ENCODE measurements around the gene PHOSPHO1. TPM values are rescaled to one million over a fixed set of nuclear protein-coding genes. Genes with fewer than 3 reads are reported as not detected.

Gene PHOSPHO1
- total RNA-seq, 5 donors from 2014 or later (not counting 1 experiment from before 2014, with no cell fraction given) = 0.13 TPM; not detected in 4

- Histone ChIP-seq H3K4me1 (ENCODE audit: control insufficient read depth in 1 of 2, extremely low read depth in 1 of 2, insufficient read depth in 2 of 2, low read length in 2 of 2) (peaks cover 11 to 66% of the 10 kb centered on the region in 2 experiments), H3K4me3 (ENCODE audit: control insufficient read depth in 1 of 2, extremely low read depth in 1 of 2, low read length in 1 of 2) (peak overlapping the region; percentile 44 to 70), H3K9me3 (no peaks in the 10 kb centered on the region), H3K27ac (ENCODE audit: low read length) (no peak overlapping the region), H3K27me3 (replicated peaks in 1 of 2; ENCODE audit: control insufficient read depth in 2 of 2, extremely low read depth in 1 of 2, insufficient read depth in 2 of 2, low read length in 1 of 2) (peaks cover 0 to 23% of the 10 kb centered on the region in 2 experiments), H3K36me3 (ENCODE audit: control insufficient read depth in 2 of 2, extremely low read depth in 1 of 2, insufficient read depth in 1 of 2, low read length in 1 of 2) (peaks cover 0 to 25% of the 10 kb centered on the region in 2 donors)
- POLR2A ChIA-PET = no interaction called here
- CTCF ChIA-PET = interaction anchor here (0.6 to 1.2 kb wide), 9 partner anchors 8 to 1991 kb away, joined by 3 to 10 read pairs (median 4); no protein-coding TSS in a partner anchor
- Mint-ChIP-seq H3K27me3 (peaks cover 0 to 10% of the 10 kb centered on the region in 2 donors), H3K4me3 (peak overlapping the region; percentile 62 to 82 (median 76)), H3K27ac (peak overlapping the region in 1 of 2 donors; percentile 23), H3K36me3 (peaks cover 13% of the 10 kb centered on the region), H3K9me3 (no peaks in the 10 kb centered on the region), H3K4me1 (peaks cover 27 to 46% (median 33%) of the 10 kb centered on the region in 3 donors)
- DNase-seq (peak in 34 of 35 experiments; percentile 21 to 71 (median 48)), ATAC-seq (replicated peaks in 1 of 4) (peak; percentile 56 to 69 (median 64))
- WGBS (ENCODE audit: insufficient coverage) = under 1% methylated on average over 94 of the region's 95 CpGs
These were observed 6.2 kb downstream of the PHOSPHO1 start for GRCh38 chr17:49224198-49224996.

GRCh38 chr17:49223517-49224197, 6.9 kb downstream of the PHOSPHO1 start:
- Mint-ChIP-seq H3K36me3 (peaks cover 16% of the 10 kb centered on the region), H3K27ac (no peak overlapping the region), H3K4me3 (peak overlapping the region; percentile 62 to 82 (median 76)), H3K27me3 (peaks cover 0 to 10% of the 10 kb centered on the region in 2 donors), H3K4me1 (peaks cover 34 to 53% (median 40%) of the 10 kb centered on the region in 3 donors), H3K9me3 (no peaks in the 10 kb centered on the region)
- peaks cover 0 to 18% of the 10 kb centered on the region in 2 experiments for H3K27me3 ChIP-seq (replicated peaks in 1 of 2; ENCODE audit: control insufficient read depth in 2 of 2, extremely low read depth in 1 of 2, insufficient read depth in 2 of 2, low read length in 1 of 2)
- peak overlapping the region; percentile 44 to 70 for H3K4me3 ChIP-seq (ENCODE audit: control insufficient read depth in 1 of 2, extremely low read depth in 1 of 2, low read length in 1 of 2)
- H3K4me1 ChIP-seq (ENCODE audit: control insufficient read depth in 1 of 2, extremely low read depth in 1 of 2, insufficient read depth in 2 of 2, low read length in 2 of 2) = peaks cover 15 to 73% of the 10 kb centered on the region in 2 experiments
- POLR2A ChIA-PET = no interaction called here
- H3K27ac ChIP-seq (ENCODE audit: low read length) = no peak overlapping the region
- DNase-seq (peak in 30 of 35 experiments; percentile 17 to 75 (median 52)), ATAC-seq (replicated peaks in 1 of 4) (peak; percentile 20 to 36 (median 28))
- 8% methylated on average over 16 of the region's 31 CpGs for WGBS (ENCODE audit: insufficient coverage)
- no peaks in the 10 kb centered on the region for H3K9me3 ChIP-seq
- CTCF ChIA-PET = interaction anchor here (0.6 to 1.2 kb wide), 7 partner anchors 8 to 177 kb away, joined by 3 to 10 read pairs (median 4); no protein-coding TSS in a partner anchor
- peaks cover 0 to 25% of the 10 kb centered on the region in 2 donors for H3K36me3 ChIP-seq (ENCODE audit: control insufficient read depth in 2 of 2, extremely low read depth in 1 of 2, insufficient read depth in 1 of 2, low read length in 1 of 2)

GRCh38 chr17:49223168-49223516, 7.4 kb downstream of the PHOSPHO1 start:
- peaks cover 16 to 78% of the 10 kb centered on the region in 2 experiments for H3K4me1 ChIP-seq (ENCODE audit: control insufficient read depth in 1 of 2, extremely low read depth in 1 of 2, insufficient read depth in 2 of 2, low read length in 2 of 2)
- Mint-ChIP-seq H3K9me3 (no peaks in the 10 kb centered on the region), H3K4me1 (peaks cover 39 to 58% (median 44%) of the 10 kb centered on the region in 3 donors), H3K36me3 (peaks cover 19% of the 10 kb centered on the region), H3K27ac (no peak overlapping the region), H3K27me3 (peaks cover 0 to 10% of the 10 kb centered on the region in 2 donors), H3K4me3 (peak overlapping the region; percentile 62 to 82 (median 76))
- no peaks in the 10 kb centered on the region for H3K9me3 ChIP-seq
- H3K4me3 ChIP-seq (ENCODE audit: control insufficient read depth in 1 of 2, extremely low read depth in 1 of 2, low read length in 1 of 2) = no peak overlapping the region
- peaks cover 0 to 18% of the 10 kb centered on the region in 2 experiments for H3K27me3 ChIP-seq (replicated peaks in 1 of 2; ENCODE audit: control insufficient read depth in 2 of 2, extremely low read depth in 1 of 2, insufficient read depth in 2 of 2, low read length in 1 of 2)
- H3K27ac ChIP-seq (ENCODE audit: low read length) = no peak overlapping the region
- ATAC-seq (replicated peaks in 1 of 4) (no peak), DNase-seq (no peak)
- ChIA-PET POLR2A (no interaction called here), CTCF (interaction anchor here in 1 of 2 donors (0.5 to 1.3 kb wide), 2 partner anchors 20 to 43 kb away, joined by 5 read pairs; no protein-coding TSS in a partner anchor)
- H3K36me3 ChIP-seq (ENCODE audit: control insufficient read depth in 2 of 2, extremely low read depth in 1 of 2, insufficient read depth in 1 of 2, low read length in 1 of 2) = peaks cover 0 to 25% of the 10 kb centered on the region in 2 donors
- 4% methylated on average over 3 of the region's 9 CpGs for WGBS (ENCODE audit: insufficient coverage)

- Histone ChIP-seq H3K4me1 (ENCODE audit: control insufficient read depth in 1 of 2, extremely low read depth in 1 of 2, insufficient read depth in 2 of 2, low read length in 2 of 2) (peaks cover 36 to 94% of the 10 kb centered on the region in 2 experiments), H3K27ac (ENCODE audit: low read length) (peak overlapping the region; percentile 81), H3K27me3 (replicated peaks in 1 of 2; ENCODE audit: control insufficient read depth in 2 of 2, extremely low read depth in 1 of 2, insufficient read depth in 2 of 2, low read length in 1 of 2) (peaks cover 0 to 12% of the 10 kb centered on the region in 2 experiments), H3K4me3 (ENCODE audit: control insufficient read depth in 1 of 2, extremely low read depth in 1 of 2, low read length in 1 of 2) (no peak overlapping the region), H3K9me3 (no peaks in the 10 kb centered on the region), H3K36me3 (ENCODE audit: control insufficient read depth in 2 of 2, extremely low read depth in 1 of 2, insufficient read depth in 1 of 2, low read length in 1 of 2) (peaks cover 0 to 37% of the 10 kb centered on the region in 2 donors)
- no peaks in the 10 kb centered on the region for H3K9me3 Mint-ChIP-seq
- H3K27ac Mint-ChIP-seq = peak overlapping the region; percentile 49 to 75
- ATAC-seq (replicated peaks in 1 of 4) (no peak), DNase-seq (no peak)
- H3K4me3 Mint-ChIP-seq = peak overlapping the region in 1 of 3 donors; percentile 88
- H3K36me3 Mint-ChIP-seq = peaks cover 22% of the 10 kb centered on the region
- 79% methylated on average over 5 of the region's 15 CpGs for WGBS (ENCODE audit: insufficient coverage)
- peaks cover 59 to 71% (median 65%) of the 10 kb centered on the region in 3 donors for H3K4me1 Mint-ChIP-seq
- CTCF ChIA-PET = no interaction called here
- POLR2A ChIA-PET = no interaction called here
- peaks cover 0 to 5% of the 10 kb centered on the region in 2 donors for H3K27me3 Mint-ChIP-seq
These were observed 10.6 kb downstream of the PHOSPHO1 start for GRCh38 chr17:49219987-49220386.

- POLR2A ChIA-PET = interaction anchor here in 1 of 2 donors (0.7 to 0.8 kb wide), 2 partner anchors 10 to 27 kb away, joined by 4 to 5 read pairs; no protein-coding TSS in a partner anchor
- H3K36me3 ChIP-seq (ENCODE audit: control insufficient read depth in 2 of 2, extremely low read depth in 1 of 2, insufficient read depth in 1 of 2, low read length in 1 of 2) = peaks cover 0 to 37% of the 10 kb centered on the region in 2 donors
These were observed 11.4 kb downstream of the PHOSPHO1 start for GRCh38 chr17:49218941-49219913.

More at GRCh38 chr17:49218941-49219913, 11.4 kb downstream of the PHOSPHO1 start:
- Mint-ChIP-seq H3K4me3 (peak overlapping the region; percentile 26 to 88 (median 64)), H3K36me3 (peaks cover 22% of the 10 kb centered on the region), H3K27ac (peak overlapping the region; percentile 90 to 93), H3K4me1 (peaks cover 60 to 70% (median 68%) of the 10 kb centered on the region in 3 donors), H3K27me3 (peaks cover 0 to 2% of the 10 kb centered on the region in 2 donors), H3K9me3 (no peaks in the 10 kb centered on the region)
- H3K27ac ChIP-seq (ENCODE audit: low read length) = peak overlapping the region; percentile 81
- peaks cover 0 to 8% of the 10 kb centered on the region in 2 experiments for H3K27me3 ChIP-seq (replicated peaks in 1 of 2; ENCODE audit: control insufficient read depth in 2 of 2, extremely low read depth in 1 of 2, insufficient read depth in 2 of 2, low read length in 1 of 2)
- ATAC-seq (replicated peaks in 1 of 4) = peak in 3 of 4 experiments; percentile 21 to 70 (median 29)
- CTCF ChIA-PET = interaction anchor here in 1 of 2 donors (0.6 to 1.2 kb wide), 3 partner anchors 10 to 38 kb away, joined by 3 to 8 read pairs (median 3); no protein-coding TSS in a partner anchor
- no peaks in the 10 kb centered on the region for H3K9me3 ChIP-seq
- peak in 32 of 35 experiments; percentile 26 to 80 (median 56) for DNase-seq
- 23% methylated on average over 25 of the region's 37 CpGs for WGBS (ENCODE audit: insufficient coverage)
- peaks cover 41 to 94% of the 10 kb centered on the region in 2 experiments for H3K4me1 ChIP-seq (ENCODE audit: control insufficient read depth in 1 of 2, extremely low read depth in 1 of 2, insufficient read depth in 2 of 2, low read length in 2 of 2)
- H3K4me3 ChIP-seq (ENCODE audit: control insufficient read depth in 1 of 2, extremely low read depth in 1 of 2, low read length in 1 of 2) = no peak overlapping the region

Measured in T-cell (primary cell).